CD1c-positive myeloid dendritic cell (primary cell): ENCODE results near the gene CCDC86.

ENCODE experiments used
- DNase-seq: peaks from one replicate; pipeline ENCODE4 v3.0.0-alpha.2; 2016; ENCODE audit errors: extremely low spot score

CCDC86 gene

DNA sequence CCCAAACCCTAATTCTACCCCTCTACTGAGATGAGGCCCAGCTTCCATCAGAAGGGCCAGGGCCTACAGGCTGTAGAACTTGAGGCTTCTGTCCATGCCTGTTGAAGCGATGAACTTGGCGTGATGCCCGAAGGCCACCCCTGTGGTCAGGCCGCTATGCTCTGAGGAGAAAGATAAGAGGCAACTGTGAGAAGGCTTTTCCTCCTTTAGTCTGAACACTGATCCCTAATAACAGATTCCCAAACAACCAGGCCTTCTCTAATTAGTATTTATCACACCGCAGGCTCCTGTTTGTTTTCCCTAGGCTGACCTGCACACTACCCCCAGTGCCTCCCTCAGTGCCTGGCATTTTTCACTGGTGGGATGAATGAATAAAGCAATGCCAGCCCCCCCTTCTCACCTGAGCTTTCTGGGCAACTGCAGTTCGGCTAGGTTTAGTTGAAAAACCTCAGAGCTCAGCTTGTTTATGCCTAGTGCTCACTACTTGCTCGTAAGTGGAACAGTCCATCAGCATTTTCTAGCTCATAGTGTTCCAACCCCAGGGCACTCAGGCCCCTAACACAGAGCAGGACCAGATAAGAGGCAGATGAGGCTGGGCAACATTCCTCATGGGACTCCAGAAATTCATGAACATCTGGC lies 49.3 kb downstream of the CCDC86 start:
- no peak for DNase-seq

DNA sequence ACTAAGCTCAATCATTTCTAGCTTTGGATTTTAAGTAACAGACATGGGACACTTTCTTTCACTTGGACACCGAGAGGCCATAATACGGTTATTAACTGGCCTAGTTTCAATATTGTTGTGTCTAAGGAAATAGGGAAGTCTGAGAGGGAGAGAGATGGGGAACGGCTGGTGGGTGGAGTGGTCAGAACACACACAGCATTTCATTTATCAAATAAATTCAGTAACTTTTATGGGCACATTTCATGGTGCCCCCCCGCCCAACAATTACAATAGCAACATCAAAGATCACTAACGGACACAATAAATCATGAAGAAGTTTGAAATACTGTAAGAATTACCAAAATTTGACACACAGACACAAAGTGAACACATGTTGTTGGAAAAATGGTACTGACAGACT lies 53.8 kb downstream of the CCDC86 start:
- DNase-seq, result peak; percentile 49

DNA sequence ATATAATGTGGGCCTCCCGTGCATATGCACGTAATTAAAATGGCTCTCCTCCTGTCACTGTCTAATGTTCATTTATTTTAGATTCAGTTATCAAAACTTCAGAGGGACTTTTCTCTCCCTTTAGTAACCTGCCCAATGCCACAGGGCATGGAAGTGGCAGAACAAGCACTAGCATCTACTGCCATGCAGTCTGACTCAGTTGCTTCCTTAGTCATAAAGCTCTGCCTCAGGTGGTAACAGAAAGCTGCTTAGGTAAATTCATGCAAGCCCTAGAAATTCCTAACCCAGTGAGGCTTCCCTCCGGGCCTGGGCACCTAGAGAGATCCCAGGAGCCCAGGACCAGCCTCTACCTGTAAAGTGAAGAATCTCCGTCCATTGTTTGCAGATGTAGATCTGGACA lies 55.6 kb downstream of the CCDC86 start:
- DNase-seq, result no peak

DNA sequence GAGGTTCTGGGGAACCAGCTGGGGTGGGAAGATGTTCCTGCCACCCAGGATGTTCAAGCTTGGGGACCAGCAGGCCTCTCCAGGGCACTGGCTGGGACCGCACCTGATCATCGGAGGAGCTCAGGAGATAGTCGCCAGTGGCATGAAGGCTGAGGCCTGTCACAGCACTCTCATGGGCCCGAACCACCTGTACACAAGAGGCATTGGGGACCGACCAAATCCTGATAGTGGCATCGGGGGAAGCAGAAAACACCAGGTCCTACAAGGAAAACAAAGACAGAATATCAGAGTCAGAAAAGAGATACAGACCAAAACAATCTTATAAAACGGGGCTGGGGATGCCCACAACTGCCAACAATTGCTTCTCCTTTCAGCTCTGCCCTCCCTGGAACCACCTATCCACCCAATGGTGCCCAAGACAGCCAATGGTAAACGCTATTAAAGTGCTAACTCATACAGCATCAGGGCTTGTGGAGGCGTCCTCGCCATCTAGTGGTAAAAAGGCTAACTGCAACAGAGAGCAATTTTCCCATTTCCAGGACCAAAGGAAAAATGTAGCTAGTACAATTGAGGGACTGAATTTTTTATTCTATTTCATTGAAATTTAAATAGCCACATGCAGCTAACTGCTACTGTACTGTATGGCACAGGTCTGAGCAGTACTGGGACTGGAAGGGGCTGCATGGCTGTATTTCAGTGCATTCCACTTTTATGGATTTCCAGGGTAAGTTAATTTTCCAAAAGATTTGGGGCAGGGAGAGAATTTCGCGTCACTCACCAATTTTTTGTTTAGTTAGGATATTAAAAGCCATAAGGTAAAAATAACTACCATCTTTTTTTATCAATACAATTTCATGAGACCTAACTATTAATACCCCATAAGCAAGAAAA lies 57.4 kb downstream of the CCDC86 start:
- DNase-seq, result peak; percentile 76

GRCh38 chr11:60899977-60900376 lies 58.1 kb downstream of the CCDC86 start:
- no peak for DNase-seq
